ENCODE results near the gene RFC1.
"Not testable (repeated sequence)": the region's sequence is repeated elsewhere in the genome, so short reads cannot be mapped to it uniquely, and the experiment has no call there.

RFC1 gene

DNA sequence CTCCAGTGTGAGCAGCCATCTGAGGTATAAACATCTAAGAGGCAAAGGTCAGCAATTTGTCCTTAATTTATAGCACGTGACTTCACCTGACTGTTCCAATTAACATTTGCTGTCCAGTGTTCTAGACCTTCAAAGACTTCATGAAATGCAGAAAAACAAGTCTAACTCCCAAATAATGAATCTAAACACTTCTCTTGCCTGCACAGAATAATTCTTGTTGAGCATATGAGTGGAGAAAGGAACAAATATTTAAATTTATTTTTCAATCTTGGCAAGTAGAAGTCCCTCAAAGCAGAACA lies 12.0 kb downstream of the RFC1 start:
- no peak for DNase-seq (ENCODE audit: low read depth in 2 of 2)

DNA sequence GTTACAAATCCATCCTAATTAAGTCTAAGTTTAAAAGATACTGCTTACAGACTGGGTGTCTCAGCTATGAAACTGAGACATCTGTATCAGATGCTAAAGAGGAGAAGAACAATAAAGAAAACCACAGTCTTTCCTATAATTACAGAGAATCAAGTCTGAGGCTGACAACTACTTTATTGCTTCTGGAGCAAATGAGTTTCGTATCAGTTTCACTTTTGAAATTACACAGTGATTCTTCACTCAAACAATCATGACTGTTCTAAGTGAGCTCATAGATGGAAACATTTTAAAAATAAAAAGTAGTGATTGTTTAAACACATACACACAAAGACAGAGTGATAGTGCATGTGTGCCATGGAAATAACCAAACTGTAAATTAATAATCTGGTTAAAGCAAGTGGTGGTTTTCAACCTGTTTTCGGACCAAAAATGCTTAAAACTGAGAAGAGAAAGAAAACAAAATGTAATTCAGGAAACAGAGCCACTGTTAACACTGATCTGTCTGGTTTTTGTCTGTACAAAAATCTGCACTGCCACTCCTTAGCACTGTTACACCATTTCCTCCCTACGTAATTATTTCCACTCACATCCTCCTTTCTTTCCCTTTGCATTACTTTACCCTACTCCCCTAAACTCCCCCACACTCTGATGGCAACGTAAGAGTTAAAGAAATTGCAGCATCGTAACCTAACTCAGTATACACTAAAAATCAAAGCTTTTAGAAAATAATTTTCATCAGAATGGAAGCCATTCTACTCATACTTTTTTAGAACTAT lies 12.5 kb downstream of the RFC1 start:
- DNase-seq (ENCODE audit: low read depth in 2 of 2): no peak

DNA sequence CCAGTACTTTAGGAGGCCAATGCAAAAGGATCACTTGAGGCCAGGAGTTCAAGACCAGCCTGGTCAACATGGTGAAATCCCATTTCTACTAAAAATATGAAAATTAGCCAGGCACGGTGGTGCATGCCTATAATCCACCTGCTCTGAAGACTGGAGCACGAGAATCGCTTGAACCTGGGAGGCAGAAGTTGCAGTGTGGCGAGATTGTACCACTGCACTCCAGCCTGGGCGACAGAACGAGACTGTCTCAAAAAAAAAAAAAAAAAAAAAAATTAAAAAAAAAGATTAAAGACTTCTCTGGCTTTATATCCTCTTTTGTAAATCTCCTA lies 13.0 kb downstream of the RFC1 start:
- DNase-seq (ENCODE audit: low read depth in 2 of 2): not testable (repeated sequence)

DNA sequence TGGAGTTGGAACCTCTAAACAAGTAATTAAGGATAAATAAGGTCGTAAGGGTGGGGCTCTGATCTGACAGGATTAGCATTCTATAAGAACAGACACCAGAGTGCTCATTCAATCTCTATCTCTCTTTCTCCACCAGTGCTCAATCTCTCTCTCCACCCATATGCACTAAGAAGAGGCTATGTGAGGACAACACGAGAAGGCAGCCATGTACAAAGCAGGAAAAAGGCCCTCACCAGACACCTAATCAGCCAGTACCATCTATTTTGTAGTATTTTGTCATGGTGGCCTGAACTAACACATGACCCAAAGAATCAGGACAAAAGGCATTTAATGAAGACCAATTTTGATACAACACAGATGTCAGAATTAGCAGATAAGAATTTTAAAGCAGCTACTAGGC lies 16.8 kb downstream of the RFC1 start:
- DNase-seq (ENCODE audit: low read depth in 2 of 2): no peak

DNA sequence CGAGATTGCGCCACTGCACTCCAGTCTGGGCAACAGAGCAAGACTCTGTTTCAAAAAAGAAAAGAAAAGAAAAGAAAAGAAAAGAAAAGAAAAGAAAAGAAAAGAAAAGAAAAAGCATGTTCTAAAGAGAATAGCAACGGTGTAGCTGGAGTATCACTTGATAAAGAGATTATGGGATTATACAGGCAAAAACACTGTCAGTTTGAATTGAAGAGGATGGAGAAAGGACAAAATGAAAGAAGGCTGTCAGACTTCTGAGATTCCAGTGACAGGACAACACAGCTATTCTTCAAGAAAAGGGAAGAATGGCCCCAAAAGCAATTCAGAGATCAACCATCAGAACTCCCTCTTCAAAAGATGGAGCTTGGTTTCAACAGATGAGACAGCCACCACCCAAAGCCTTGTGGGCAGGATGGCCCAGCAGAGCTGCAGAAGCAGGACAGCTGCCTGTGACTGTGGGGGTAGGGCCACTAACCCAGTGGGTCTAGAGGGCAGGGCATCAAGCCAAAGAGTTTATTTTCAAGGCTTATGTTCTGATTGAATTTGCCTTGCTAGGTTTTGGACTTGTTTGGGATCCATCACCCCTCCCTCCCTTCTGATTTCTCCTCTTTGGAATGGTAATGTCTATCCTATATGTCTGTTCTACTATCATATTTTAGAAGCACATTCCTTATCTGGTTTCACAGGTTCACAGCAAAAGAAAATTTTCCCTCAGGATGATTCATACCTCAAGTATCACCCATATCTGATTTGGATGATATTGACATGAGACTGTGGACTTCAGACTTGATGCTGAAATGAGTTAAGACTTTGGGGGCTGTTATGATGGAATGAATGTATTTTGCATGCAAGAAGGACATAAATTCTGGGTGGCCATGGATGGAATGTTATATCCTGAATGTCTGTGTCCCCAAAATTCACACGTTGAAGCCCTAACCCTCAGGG lies 17.5 kb downstream of the RFC1 start:
- DNase-seq (ENCODE audit: low read depth in 2 of 2): no peak

DNA sequence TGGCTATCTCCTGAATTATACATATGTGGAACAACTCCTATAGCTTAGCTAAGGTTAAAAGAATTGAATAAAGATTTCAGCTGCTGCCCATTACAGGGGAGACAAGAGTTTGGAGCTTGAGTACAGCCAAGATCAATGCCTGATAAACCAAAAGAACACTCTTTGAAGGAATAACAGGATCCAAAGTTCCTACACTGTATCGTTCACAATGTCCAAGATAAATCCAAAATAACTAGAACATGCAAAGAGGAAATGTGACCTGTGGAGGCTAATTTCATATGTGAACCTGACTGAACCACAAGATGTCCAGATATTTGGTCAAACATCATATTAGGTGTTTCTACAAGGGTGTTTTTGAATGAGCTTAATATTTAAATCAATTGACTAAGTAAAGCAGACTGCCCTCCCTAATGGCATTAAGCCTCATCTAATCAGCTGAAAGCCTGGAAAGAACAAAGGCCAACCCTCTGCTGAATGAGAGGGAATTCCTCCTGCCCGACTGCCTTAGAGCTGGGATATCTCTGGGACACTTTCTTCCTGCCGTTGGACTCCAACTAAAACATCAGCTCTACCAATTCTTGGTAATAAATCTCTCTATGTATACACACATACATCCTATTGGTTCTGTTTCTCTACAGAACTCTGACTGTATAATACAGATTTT lies 19.2 kb downstream of the RFC1 start:
- no peak for DNase-seq (ENCODE audit: low read depth in 2 of 2)

DNA sequence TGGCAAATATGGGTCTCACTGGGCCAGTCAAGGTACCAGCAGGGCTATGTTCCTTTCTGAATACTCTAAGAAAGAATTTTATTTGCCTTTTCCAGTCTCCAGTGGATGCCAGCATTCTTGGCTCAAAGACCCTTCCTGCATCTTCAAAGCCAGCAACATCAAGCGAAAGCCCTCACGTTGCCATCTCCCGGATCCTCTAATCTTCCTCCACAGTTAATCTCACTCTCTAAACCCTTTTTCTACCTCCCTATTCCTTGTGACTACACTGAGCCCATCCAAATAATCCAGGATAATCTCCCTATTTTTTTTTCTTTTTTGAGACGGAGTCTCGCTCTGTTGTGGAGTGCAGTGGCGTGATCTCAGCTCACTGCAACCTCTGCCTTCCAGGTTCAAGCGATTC lies 23.4 kb downstream of the RFC1 start:
- no peak for DNase-seq (ENCODE audit: low read depth in 2 of 2)

DNA sequence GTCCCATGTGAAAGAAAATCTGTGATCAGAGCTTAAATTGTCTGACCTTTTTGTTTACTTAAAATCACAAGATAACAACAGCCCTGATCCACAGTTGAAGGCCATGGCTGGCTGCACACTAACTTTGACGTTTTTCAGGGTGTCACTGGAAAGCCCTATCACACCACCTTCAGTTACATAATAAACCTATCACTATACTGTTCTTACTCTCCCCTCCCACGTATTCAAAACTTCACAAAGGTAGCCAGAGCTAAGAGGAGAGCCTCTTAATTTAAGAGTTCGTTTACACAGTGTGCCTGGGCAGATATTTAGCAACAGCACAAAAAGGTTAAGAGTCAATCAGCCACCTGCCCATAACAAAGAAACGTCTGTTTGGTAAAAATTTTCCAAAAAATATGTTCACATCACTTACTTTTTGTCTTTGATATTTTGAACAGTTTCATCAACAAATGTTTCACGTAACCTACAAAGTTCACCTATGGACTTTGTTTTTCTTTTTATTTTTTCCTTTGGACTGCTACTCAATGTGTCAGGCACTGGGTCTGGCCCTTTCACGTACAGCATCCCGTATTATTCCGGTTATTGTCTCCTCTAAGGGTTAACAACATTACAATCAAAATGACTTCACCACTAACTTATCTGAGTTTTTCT lies 25.0 kb downstream of the RFC1 start:
- DNase-seq (ENCODE audit: low read depth in 2 of 2): no peak

DNA sequence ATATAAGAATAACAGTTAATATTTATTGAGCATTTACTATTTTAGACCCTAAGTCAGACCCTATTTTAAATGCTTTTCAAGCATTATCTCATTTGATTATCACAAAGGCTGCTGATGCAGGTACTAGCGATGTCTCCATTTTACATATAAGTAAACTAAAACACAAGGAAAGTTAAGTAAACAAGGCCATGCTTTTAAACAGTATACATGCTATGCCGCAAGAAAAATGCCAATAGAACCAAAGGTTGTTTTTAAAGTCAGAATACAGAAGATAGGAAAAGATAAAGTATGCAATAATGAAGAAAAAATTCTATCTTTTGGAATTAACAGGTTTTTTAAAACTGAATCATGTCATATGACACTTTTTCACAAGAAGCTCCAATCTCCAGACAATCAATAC lies 26.2 kb downstream of the RFC1 start:
- DNase-seq (ENCODE audit: low read depth in 2 of 2): no peak

DNA sequence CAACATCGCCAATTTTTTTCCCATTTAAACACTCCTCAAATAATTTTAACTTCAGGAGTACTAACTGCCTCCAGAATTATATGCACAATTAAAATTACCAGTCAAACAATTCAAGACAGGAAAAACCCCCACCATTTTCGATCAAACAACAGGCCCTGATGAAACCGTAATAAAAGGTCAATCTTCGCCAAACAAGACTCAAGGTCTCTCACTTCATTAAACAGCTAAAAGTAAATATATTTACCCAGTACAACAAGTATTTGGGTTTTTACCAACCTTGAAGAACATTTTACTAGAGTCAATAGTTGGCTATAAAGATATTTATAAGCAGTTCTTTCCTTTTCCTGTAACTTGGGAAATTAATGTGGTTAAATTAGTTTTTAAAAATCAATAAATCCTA lies 28.3 kb downstream of the RFC1 start:
- DNase-seq (ENCODE audit: low read depth in 2 of 2): no peak

DNA sequence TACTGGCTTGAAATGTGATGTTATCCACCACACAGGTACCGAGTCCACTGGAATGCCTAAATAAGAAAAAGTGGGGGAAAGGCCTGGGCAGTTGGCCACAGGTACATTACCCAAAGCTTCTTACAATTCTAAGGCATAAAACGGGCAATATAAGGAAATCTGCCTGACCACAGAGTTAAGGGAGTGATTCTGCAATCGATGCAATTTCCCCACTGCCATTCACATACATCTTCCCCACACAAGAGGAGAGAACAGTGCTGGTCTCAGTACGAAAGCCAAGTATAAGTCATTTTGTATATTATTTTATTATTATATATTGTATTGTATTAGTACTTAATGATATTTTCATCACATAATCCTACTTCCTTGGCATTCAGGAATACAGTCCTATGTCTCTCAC lies 30.6 kb downstream of the RFC1 start:
- DNase-seq (ENCODE audit: low read depth in 2 of 2): no peak

DNA sequence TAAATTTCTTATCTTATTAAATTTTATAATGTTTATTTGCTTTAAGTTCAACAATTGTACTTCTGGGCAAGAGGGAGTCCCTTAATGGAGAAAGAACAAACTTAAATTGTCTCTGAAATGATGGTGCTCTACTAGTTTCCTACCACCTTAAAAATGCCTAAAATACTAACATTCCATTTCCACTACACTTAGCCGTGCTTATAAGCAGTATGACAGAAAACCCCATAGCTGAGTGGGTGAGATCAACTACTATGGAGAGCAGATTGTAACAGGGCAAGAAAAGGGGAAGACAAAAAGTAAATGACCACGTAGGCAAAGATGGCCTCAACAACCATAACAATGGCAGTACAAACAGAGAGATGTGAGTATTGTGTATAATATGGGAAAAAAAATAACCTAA lies 35.0 kb downstream of the RFC1 start:
- DNase-seq (ENCODE audit: low read depth in 2 of 2): no peak

DNA sequence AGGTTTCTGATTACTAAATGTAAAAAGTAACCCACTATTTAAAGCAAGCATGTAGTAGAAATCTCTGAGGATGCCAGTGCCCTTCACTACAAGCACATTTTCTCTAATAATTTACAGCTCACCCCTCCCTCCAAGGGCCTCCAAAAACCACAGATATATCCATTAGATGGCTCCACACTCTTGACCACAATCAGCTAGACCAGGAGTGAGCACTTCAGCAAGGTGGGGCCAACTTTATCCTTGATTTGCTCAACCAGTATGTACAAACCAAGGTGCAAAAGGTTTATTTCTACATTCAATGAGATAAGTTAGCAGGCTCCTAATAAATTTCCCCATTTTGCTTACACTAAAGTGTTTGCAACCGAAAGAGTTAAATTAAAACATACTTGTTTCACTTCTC lies 35.8 kb downstream of the RFC1 start:
- DNase-seq (ENCODE audit: low read depth in 2 of 2): no peak

DNA sequence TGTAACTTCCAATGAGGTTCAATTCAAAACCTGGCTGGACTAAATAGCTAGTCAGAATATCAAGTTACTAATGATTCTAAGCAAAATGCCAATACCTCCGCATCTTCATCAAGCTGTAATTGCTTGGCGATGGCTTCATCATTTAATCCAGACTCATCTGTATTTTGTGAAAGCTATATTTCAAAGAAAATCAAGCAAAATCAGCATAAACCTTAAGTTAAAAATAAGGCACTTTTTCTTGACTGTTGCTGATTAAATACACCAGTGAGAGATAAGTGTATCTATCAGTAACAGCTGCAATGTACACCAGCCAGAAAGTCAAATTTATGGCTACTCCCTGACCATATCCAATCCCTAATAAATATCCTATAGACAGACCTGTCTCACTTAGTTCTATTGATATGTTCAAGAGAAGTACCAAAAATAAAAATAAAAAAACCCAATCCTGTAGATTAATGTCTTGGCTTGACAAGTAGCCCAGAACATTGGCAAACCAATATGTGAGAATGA lies 39.6 kb downstream of the RFC1 start:
- no peak for DNase-seq (ENCODE audit: low read depth in 2 of 2)

DNA sequence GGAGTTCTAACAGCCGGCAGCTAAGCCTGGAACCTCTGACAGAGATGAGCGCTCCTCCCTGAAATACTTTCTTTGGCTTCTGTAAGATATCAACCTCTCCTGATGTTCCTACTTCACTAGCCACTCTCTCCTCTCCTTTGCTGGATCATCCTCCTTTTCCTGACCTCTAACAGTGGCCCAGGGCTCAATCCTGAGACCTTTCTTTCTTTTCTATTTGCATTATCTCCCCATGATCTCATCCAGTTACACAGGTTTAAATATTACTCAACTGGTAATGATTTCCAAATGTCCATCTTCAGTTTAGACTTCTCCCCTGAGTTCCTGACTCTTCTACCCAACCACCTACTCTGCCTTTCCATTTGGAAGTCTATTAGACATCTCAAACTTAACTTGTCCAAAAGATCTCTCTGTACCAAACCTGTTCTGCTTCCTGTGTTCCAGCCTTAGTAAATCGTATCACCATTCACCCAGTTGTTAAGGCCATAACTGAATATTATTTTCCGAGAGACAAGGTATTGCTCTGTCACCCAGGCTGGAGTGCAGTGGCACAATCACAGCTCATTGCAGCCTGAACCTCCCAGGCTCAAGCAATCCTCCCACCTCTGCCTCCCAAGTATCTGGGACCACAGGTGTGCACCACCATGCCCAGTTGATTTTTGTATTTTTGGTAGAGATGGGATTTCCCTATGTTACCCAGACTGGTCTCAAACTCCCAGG lies 41.1 kb downstream of the RFC1 start:
- no peak for DNase-seq (ENCODE audit: low read depth in 2 of 2)

DNA sequence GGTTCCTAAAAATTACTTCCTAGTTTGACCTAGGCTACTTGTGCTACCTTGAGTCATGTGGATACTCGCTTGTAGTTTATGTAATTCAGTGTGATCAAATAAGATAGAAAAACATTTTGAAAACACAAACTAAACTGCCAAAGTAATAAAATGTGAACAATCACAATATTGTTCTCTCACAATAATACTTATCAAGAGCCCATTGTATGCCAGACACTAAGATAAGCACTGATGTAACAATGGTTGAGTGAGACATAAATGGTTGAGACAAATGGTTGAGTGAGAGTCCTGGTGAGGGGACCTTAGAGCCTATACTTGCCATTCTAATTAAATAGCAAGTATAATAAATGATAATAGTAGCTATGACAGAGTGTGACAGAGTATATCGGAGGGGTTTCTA lies 41.7 kb downstream of the RFC1 start:
- no peak for DNase-seq (ENCODE audit: low read depth in 2 of 2)

DNA sequence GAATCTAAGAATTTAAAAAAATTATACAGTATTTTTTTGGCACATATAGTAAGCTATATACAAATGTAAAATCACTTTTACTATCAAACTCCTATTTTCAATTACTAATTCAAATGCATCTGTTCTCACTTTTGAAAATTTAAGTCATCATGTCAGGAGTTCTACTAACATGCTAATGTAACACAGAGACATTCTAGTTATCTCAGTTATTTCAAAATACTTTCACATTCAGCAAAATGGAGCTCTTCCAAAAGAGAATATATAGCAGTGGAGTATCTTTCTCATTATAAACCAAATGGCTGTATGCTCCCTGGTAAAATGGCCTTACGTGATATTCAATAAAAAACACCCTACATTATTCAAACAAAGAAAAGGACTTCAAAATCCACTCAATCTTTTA lies 42.3 kb downstream of the RFC1 start:
- DNase-seq (ENCODE audit: low read depth in 2 of 2): no peak

DNA sequence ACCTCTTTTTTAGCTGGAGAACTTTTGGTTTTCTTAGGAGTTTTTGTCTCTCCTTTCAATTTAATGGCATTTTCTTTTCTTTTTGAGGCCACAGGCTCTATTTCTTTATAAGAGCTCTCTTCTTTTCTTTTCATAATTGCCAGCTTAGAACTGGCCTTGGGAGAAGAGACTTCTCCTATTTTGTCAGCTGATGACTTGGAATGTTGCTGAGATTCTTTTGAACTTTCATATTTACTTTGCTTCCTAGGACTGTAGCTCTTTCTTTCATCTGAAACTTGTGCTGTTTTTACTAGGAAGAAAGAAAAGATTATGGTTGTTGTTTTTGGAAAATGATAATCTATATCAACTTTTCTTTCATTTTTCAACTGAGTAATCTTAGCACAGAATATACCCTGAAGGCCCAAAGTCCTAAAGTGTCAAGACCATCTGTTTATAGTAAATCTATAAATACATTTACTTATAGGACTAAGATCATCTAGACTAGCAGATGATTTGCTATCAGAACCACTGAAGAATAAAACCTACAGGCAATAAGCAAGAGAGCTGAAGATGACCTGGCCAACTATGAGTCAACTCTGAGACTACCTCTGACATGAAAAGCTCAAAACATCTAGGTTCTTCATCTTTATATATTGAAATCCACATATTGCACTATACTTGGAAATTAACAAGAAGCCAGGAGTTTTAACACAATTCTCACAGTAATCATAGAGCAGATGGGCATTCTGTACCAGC lies 45.6 kb downstream of the RFC1 start:
- no peak for DNase-seq (ENCODE audit: low read depth in 2 of 2)

DNA sequence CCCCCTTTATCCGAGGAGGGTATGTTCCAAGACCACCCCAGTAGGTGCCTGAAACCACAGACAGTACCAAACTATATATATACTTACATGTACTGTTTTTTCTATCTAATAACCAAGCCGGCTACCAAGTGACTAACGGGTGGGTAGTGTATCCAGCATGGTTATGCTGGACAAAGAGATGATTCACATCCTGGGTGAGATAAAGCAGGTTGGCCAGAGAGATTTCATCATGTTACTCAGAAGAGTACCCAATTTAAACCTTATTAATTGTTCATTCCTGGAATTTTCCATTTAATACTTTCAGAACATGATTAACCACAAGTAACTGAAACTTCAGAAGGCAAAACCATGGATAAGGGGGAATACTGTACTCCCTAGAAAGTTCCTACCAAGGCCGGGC lies 46.5 kb downstream of the RFC1 start:
- DNase-seq (ENCODE audit: low read depth in 2 of 2): no peak

DNA sequence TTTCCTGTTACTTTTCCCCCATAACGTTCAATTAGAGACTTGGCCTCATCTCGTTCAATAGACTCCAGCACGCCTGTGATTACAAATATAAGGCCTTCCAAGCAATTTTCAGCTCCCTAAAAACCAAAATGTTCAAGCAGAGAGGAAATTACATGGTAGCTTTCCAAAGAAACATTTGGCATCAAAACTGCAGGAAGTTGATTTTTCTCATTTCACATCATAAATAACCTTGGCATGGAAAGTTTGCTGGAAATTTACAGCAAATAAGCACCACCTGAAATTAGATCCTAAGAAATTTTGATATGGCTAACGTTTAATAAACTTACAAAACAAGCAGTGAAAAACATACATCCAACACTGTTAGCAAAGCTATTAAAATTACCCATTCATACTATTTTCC lies 53.3 kb downstream of the RFC1 start:
- DNase-seq (ENCODE audit: low read depth in 2 of 2): no peak

DNA sequence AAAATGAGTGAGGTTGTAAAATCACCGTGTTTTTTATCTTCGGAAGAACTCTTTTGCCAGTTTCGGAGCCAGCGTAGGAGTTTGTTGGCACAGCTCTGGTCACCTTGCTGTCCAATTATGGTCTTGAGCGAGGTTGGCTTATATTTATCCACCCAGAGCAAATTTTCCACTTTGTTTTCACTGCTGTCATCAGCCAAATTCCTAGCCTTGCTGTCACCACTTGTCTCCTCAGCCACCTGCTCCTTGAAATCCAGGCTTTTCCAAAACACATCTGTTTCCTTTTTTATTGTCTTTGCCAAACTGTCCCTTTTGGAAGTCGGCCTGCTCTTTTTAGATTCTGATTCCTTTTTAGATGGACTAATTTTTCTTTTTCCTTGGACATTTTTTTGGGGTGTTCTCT lies 57.6 kb downstream of the RFC1 start:
- DNase-seq (ENCODE audit: low read depth in 2 of 2): no peak
